ENCODE measurements around the gene PSTK.

The PSTK gene

GRCh38 chr10:122980209-122981065, at the start of gene PSTK:
TSS of gene PSTK (plus strand) at chr10:122980401. CDS start at chr10:122980480, 79 bp downstream.
- peak; percentile 71 for DNase-seq

GRCh38 chr10:122931088-122931906, 48.9 kb upstream of the PSTK start:
- DNase-seq: no peak

- DNase-seq: no peak
Observed at GRCh38 chr10:122939133-122939855, 40.9 kb upstream of the PSTK start.

GRCh38 chr10:122939856-122940543, 40.2 kb upstream of the PSTK start:
- DNase-seq: no peak

- DNase-seq: no peak
Observed at GRCh38 chr10:122949296-122949695, 30.9 kb upstream of the PSTK start.

- DNase-seq: peak; percentile 91
Observed at GRCh38 chr10:122953902-122954730, 26.1 kb upstream of the PSTK start, which contains the start of gene C10orf88. TSS of gene C10orf88 (minus strand) at chr10:122954227. CDS start at chr10:122954178, 49 bp downstream.

- no peak for DNase-seq
Observed at GRCh38 chr10:122954731-122955050, 25.5 kb upstream of the PSTK start.

GRCh38 chr10:122955892-122956291, 24.3 kb upstream of the PSTK start:
- no peak for DNase-seq

- no peak for DNase-seq
Observed at GRCh38 chr10:122957474-122957873, 22.7 kb upstream of the PSTK start.

GRCh38 chr10:122962405-122962804, 17.8 kb upstream of the PSTK start:
- no peak for DNase-seq

- DNase-seq: no peak
Observed at GRCh38 chr10:122966879-122967278, 13.3 kb upstream of the PSTK start.

- DNase-seq: no peak
Observed at GRCh38 chr10:122968698-122969097, 11.5 kb upstream of the PSTK start.

GRCh38 chr10:122974023-122974422, 6.2 kb upstream of the PSTK start:
- DNase-seq: no peak

- DNase-seq: no peak
Observed at GRCh38 chr10:122974543-122975064, 5.6 kb upstream of the PSTK start.

- no peak for DNase-seq
Observed at GRCh38 chr10:122981066-122981464, 864 bp downstream of the PSTK start.

- DNase-seq: no peak
Observed at GRCh38 chr10:122983898-122984297, 3.7 kb downstream of the PSTK start.

GRCh38 chr10:122984708-122985107, 4.5 kb downstream of the PSTK start:
- DNase-seq: no peak

- DNase-seq: no peak
Observed at GRCh38 chr10:122986335-122986734, 6.1 kb downstream of the PSTK start.

- DNase-seq: no peak
Observed at GRCh38 chr10:122988501-122988900, 8.3 kb downstream of the PSTK start.

GRCh38 chr10:122990278-122990677, 10.1 kb downstream of the PSTK start:
- DNase-seq: no peak

- no peak for DNase-seq
Observed at GRCh38 chr10:122992031-122992585, 11.9 kb downstream of the PSTK start.

Measured in NCI-H446 treated with DMSO at 0.1 percent for 48 hours (cell line).